SIG-M5 treated with dmso at 0.1 percent for 504 hours (cell line): ENCODE data around the gene ERC2.
"Not testable (repeated sequence)": the region's sequence is repeated elsewhere in the genome, so short reads cannot be mapped to it uniquely, and the experiment has no call there.

Experiments
- DNase-seq: peaks from one replicate; lab custom pipeline; 2025; ENCODE audit not compliant: unreplicated experiment; lab: John Stamatoyannopoulos, UW

The ERC2 gene

GRCh38 chr3:55855311-55855710 lies 613.0 kb downstream of the ERC2 start:
- no peak for DNase-seq

- DNase-seq: no peak
These were observed 613.8 kb downstream of the ERC2 start for GRCh38 chr3:55854494-55854893.

- no peak for DNase-seq
These were observed 615.9 kb downstream of the ERC2 start for GRCh38 chr3:55852326-55852725.

GRCh38 chr3:55842204-55842603 lies 626.1 kb downstream of the ERC2 start:
- no peak for DNase-seq

GRCh38 chr3:55831876-55832275 lies 636.4 kb downstream of the ERC2 start:
- not testable (repeated sequence) for DNase-seq

GRCh38 chr3:55828712-55829111 lies 639.6 kb downstream of the ERC2 start:
- DNase-seq: no peak

GRCh38 chr3:55827786-55828185 lies 640.5 kb downstream of the ERC2 start:
- DNase-seq: no peak

GRCh38 chr3:55826731-55827496 lies 641.4 kb downstream of the ERC2 start:
- no peak for DNase-seq

GRCh38 chr3:55826097-55826496 lies 642.2 kb downstream of the ERC2 start:
- no peak for DNase-seq

- DNase-seq: no peak
These were observed 643.9 kb downstream of the ERC2 start for GRCh38 chr3:55824406-55824805.

- no peak for DNase-seq
These were observed 644.4 kb downstream of the ERC2 start for GRCh38 chr3:55823829-55824228.

- DNase-seq: no peak
These were observed 645.3 kb downstream of the ERC2 start for GRCh38 chr3:55823001-55823400.

- DNase-seq: no peak
These were observed 649.3 kb downstream of the ERC2 start for GRCh38 chr3:55819005-55819404.

GRCh38 chr3:55818485-55818884 lies 649.8 kb downstream of the ERC2 start:
- no peak for DNase-seq

- no peak for DNase-seq
These were observed 651.3 kb downstream of the ERC2 start for GRCh38 chr3:55816794-55817576.

- DNase-seq: no peak
These were observed 653.0 kb downstream of the ERC2 start for GRCh38 chr3:55815262-55815661.

GRCh38 chr3:55813268-55814097 lies 654.8 kb downstream of the ERC2 start:
- no peak for DNase-seq

GRCh38 chr3:55812394-55813013 lies 655.8 kb downstream of the ERC2 start:
- DNase-seq: no peak

- DNase-seq: peak; percentile 32
These were observed 661.1 kb downstream of the ERC2 start for GRCh38 chr3:55807210-55807609.

- DNase-seq: no peak
These were observed 663.1 kb downstream of the ERC2 start for GRCh38 chr3:55805169-55805568.
